B cell (primary cell): ENCODE data around the gene HSPA12B. TPM values are rescaled to one million over a fixed set of nuclear protein-coding genes. Genes with fewer than 3 reads are reported as not detected.

Experiments used
- ATAC-seq: fragments of 200-7000 bp; cut with Tn5 transposase; one replicate; pipeline ENCODE4 v1.10.0; 2021; ENCODE audit warnings: low read depth, mild to moderate bottlenecking, moderate number of reproducible peaks, moderate library complexity
- CTCF ChIA-PET: fragments of 350-600 bp; sonication (Branson Sonifier 250); formaldehyde crosslinking; loops from one replicate; lab custom pipeline; 2021; ENCODE audit warnings: antibody characterized with exemption, inconsistent platforms; lab: Charles Lee
- POLR2A ChIA-PET: fragments of 350-600 bp; sonication (Branson Sonifier 250); formaldehyde crosslinking; loops from one replicate; lab custom pipeline; 2021; ENCODE audit warnings: antibody characterized with exemption; lab: Charles Lee
- DNase-seq: peaks from one replicate; pipeline ENCODE4 v3.0.0; 2013
- H2AFZ ChIP-seq: 2 replicates; pipeline ENCODE4 v1.6.1; 2012; ENCODE audit warnings: mild to moderate bottlenecking, low read depth, low read length; ENCODE audit not compliant: insufficient read depth, poor library complexity, severe bottlenecking
- H3K27ac ChIP-seq, 2 donors: 1 replicate in 1 of 2; 2 replicates in 1 of 2; pipeline ENCODE4 v1.5.1; 2012 to 2013; ENCODE audit warnings: low read length in 2 of 2, mild to moderate bottlenecking in 2 of 2, moderate library complexity in 1 of 2
- H3K27me3 ChIP-seq, 4 experiments: fragments of 200-600 bp in 1 of 4; sonication (generic) in 1 of 4; replicated peaks in 1 of 4; 1 replicate in 2 of 4; 2 replicates in 2 of 4; pipeline versions ENCODE4 v1.6.1 to v1.7.0; 2013 to 2016; ENCODE audit warnings: low read length in 3 of 4, mild to moderate bottlenecking in 2 of 4, mixed read lengths in 1 of 4, moderate library complexity in 1 of 4; ENCODE audit not compliant: insufficient read depth in 4 of 4, control insufficient read depth in 3 of 4; ENCODE audit errors: control extremely low read depth in 1 of 4
- H3K36me3 ChIP-seq, 2 experiments: replicated peaks in 1 of 2; 1 replicate in 1 of 2; 2 replicates in 1 of 2; pipeline versions ENCODE4 v1.6.1 to v1.7.1; 2013; ENCODE audit warnings: low read length in 1 of 2; ENCODE audit not compliant: insufficient read depth in 2 of 2, control insufficient read depth in 1 of 2; ENCODE audit errors: control extremely low read depth in 1 of 2, extremely low read depth in 1 of 2
- H3K4me1 ChIP-seq, 2 donors: fragments of 200-600 bp in 1 of 2; sonication (generic) in 1 of 2; 1 replicate in 1 of 2; 2 replicates in 1 of 2; pipeline versions ENCODE4 v1.5.1 to v1.6.1; 2013 to 2017; ENCODE audit warnings: low read length in 2 of 2; ENCODE audit not compliant: control insufficient read depth in 2 of 2, insufficient read depth in 2 of 2
- H3K4me2 ChIP-seq: replicated peaks from 2 replicates; pipeline ENCODE3; 2012; ENCODE audit warnings: mild to moderate bottlenecking, low read depth, low read length; ENCODE audit not compliant: poor library complexity, severe bottlenecking
- H3K4me3 ChIP-seq, 5 experiments: fragments of 200-600 bp in 1 of 5; sonication (generic) in 1 of 5; 1 replicate in 3 of 5; 2 replicates in 2 of 5; pipeline versions ENCODE4 v1.5.1 to v1.7.0; 2011 to 2016; ENCODE audit warnings: low read length in 4 of 5, mild to moderate bottlenecking in 4 of 5, low read depth in 2 of 5, control low read depth in 1 of 5, moderate library complexity in 1 of 5; ENCODE audit not compliant: insufficient read depth in 1 of 5; ENCODE audit errors: control extremely low read depth in 1 of 5, extremely low read depth in 1 of 5
- H3K79me2 ChIP-seq: fragments of 200-600 bp; sonication (generic); one replicate; pipeline ENCODE4 v1.6.0; 2016; ENCODE audit warnings: low read length; ENCODE audit not compliant: control insufficient read depth, insufficient read depth
- H3K9ac ChIP-seq: fragments of 200-600 bp; sonication (generic); 2 replicates; pipeline ENCODE4 v1.6.1; 2017; ENCODE audit warnings: mild to moderate bottlenecking, low read length, moderate library complexity
- H3K9me3 ChIP-seq, 3 donors: one replicate each; pipeline versions ENCODE4 v1.6.1 to v1.7.1; 2013; ENCODE audit warnings: low read length in 2 of 3; ENCODE audit not compliant: control insufficient read depth in 2 of 3, insufficient read depth in 1 of 3; ENCODE audit errors: control extremely low read depth in 1 of 3
- H4K20me1 ChIP-seq: 2 replicates; pipeline ENCODE4 v1.6.0; 2012; ENCODE audit warnings: mild to moderate bottlenecking, low read length; ENCODE audit not compliant: insufficient read depth, control insufficient read depth, poor library complexity, severe bottlenecking
- H3K27ac Mint-ChIP-seq: one replicate; pipeline ENCODE4 v1.8.0; 2021; ENCODE audit warnings: mixed read lengths
- H3K27me3 Mint-ChIP-seq: one replicate; pipeline ENCODE4 v1.8.0; 2021; ENCODE audit warnings: mixed read lengths
- H3K4me1 Mint-ChIP-seq: one replicate; pipeline ENCODE4 v1.8.0; 2021; ENCODE audit warnings: mixed read lengths
- H3K4me3 Mint-ChIP-seq: one replicate; pipeline ENCODE4 v1.8.0; 2021; ENCODE audit warnings: mixed read lengths
- H3K9me3 Mint-ChIP-seq: one replicate; pipeline ENCODE4 v1.8.0; 2022; ENCODE audit warnings: mixed read lengths; ENCODE audit not compliant: insufficient read depth
- CTCF ChIP-seq: fragments of 200-600 bp; IDR thresholded peaks from one replicate; pipeline ENCODE4 v1.8.0; 2022; ENCODE audit warnings: antibody characterized with exemption, mild to moderate bottlenecking
- EZH2 ChIP-seq: IDR thresholded peaks from 2 replicates; pipeline ENCODE4 v1.6.1; 2012; ENCODE audit warnings: borderline replicate concordance, low read depth, mild to moderate bottlenecking, moderate library complexity, low read length; ENCODE audit not compliant: insufficient read depth, poor library complexity, severe bottlenecking
- WGBS: methylation state at CpG from one replicate; pipeline ENCODE4 v1.1.5; 2013; ENCODE audit warnings: missing lambda C conversion rate; ENCODE audit not compliant: insufficient coverage; 5-methylcytosine and 5-hydroxymethylcytosine counted together
- intact Hi-C: fragments of 100-400 bp; cut with micrococcal nuclease; formaldehyde crosslinking; loops from one replicate; pipeline ENCODE4 v1.10.0; 2022
- polyA plus RNA-seq: library from polyadenylated mRNA; depleted of rRNA; stranded (reverse); fragments of >200 nt; gene quantifications from 2 replicates; pipeline ENCODE4 v1.2.3, GENCODE V29; 2012
- total RNA-seq, 2 donors: library from RNA; stranded (reverse); fragments of 120-200 nt in 1 of 2; gene quantifications; 1 replicate in 1 of 2; 2 replicates in 1 of 2; pipeline versions ENCODE4 v1.2.3 to v1.2.4, GENCODE V29; 2013 to 2022

The HSPA12B gene
- total and polyA plus RNA-seq, 2 donors (not counting 1 experiment from before 2014, with no cell fraction given), result not detected

GRCh38 chr20:3777716-3778629 is 45.5 kb downstream of the HSPA12B start:
- ATAC-seq (peak; percentile 75), DNase-seq (peak; percentile 49)
- Mint-ChIP-seq H3K9me3 (no peaks in the 10 kb centered on the region), H3K4me3 (peak overlapping the region; percentile 90), H3K27ac (peak overlapping the region; percentile 82), H3K27me3 (no peaks in the 10 kb centered on the region), H3K4me1 (peaks cover 38% of the 10 kb centered on the region)
- Histone ChIP-seq H3K4me1 (peaks cover 29 to 36% of the 10 kb centered on the region in 2 donors), H3K4me3 (peak overlapping the region; percentile 28 to 75 (median 66)), H3K9ac (peak overlapping the region; percentile 75), H3K9me3 (no peaks in the 10 kb centered on the region), H3K79me2 (no peaks in the 10 kb centered on the region), H3K27me3 (peaks cover 0 to 15% (median 4%) of the 10 kb centered on the region in 4 experiments), H2AFZ (peak overlapping the region; percentile 98), H4K20me1 (no peaks in the 10 kb centered on the region), H3K27ac (peak overlapping the region in 1 of 2 donors; percentile 13), H3K4me2 (peak overlapping the region; percentile 99), H3K36me3 (no peaks in the 10 kb centered on the region)
- TF ChIP-seq CTCF (no peak), EZH2 (peak; percentile 57)
- ChIA-PET CTCF (interaction anchor here (0.8 to 5.1 kb wide), 5 partner anchors 8 to 77 kb away, joined by 3 to 38 read pairs (median 5); partner anchors contain the start of genes ADISSP and CENPB), POLR2A (interaction anchor here (1.3 to 2.0 kb wide), 2 partner anchors 10 to 43 kb away, joined by 3 to 18 read pairs; partner anchors contain the start of genes ADISSP and AP5S1)
- 4% methylated on average over 70 of the region's 70 CpGs for WGBS
- intact Hi-C loops, result loop anchor here (1.0 kb wide), 1 partner anchor 11 kb away; the partner anchor contains the start of gene ADISSP
